ENCODE results near the gene VPREB3. TPM values are rescaled to one million over a fixed set of nuclear protein-coding genes. Genes with fewer than 3 reads are reported as not detected.

The VPREB3 gene
- total and polyA plus RNA-seq, 10 of the 15 experiments (the other 5 are each of a cell fraction or from before 2014, with no cell fraction given): 0.75 to 79.5 (median 23.8) TPM

DNA sequence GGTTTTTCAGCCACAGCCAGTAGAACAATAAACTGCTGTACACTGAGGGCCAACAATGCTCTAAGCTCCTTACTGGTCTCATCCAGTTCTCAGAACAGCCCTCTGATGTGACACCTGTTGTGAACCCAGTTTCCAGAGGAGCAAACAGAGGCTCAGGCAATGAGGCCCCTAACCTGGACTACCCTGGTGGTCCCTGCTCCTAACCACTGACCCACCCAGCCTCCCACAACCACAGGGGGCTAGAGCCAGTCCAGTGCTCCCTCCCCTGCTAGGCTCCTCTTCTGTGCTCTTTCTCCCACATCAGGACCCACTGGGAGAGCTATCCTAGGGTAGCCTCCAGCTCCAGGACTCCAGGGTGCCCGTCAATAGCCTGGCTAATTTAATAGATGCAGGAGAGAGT lies 28.5 kb upstream of the VPREB3 start:
- H3K27ac ChIP-seq (ENCODE audit: control insufficient read depth, insufficient read depth): no peak overlapping the region
- intact Hi-C loops (cut with micrococcal nuclease; ENCODE audit: unreplicated experiment) (no loop called here), in situ Hi-C loops (cut with MboI) (no loop called here)
- no peak for TF ChIP-seq YBX1 (IDR thresholded peaks at IDR 0.05)
- TF ChIP-seq KLF5 (IDR thresholded peaks at IDR 0.05; ENCODE audit: partially characterized antibody): no peak
- no peak for TF ChIP-seq RAD51 (IDR thresholded peaks at IDR 0.05)
- no peak for TF ChIP-seq BRCA1 (IDR thresholded peaks at IDR 0.05; ENCODE audit: low read depth, low read length)
- no peak for TF ChIP-seq CBFB (IDR thresholded peaks at IDR 0.05; ENCODE audit: low read depth)
- no peak for TF ChIP-seq TARDBP (IDR thresholded peaks at IDR 0.05; ENCODE audit: borderline replicate concordance)
- TF ChIP-seq JUNB (IDR thresholded peaks at IDR 0.05): no peak
- TF ChIP-seq CEBPB (IDR thresholded peaks at IDR 0.05; ENCODE audit: borderline replicate concordance in 1 of 2, low read depth in 2 of 2, low read length in 2 of 2): no peak
- TF ChIP-seq, protein P1, sequence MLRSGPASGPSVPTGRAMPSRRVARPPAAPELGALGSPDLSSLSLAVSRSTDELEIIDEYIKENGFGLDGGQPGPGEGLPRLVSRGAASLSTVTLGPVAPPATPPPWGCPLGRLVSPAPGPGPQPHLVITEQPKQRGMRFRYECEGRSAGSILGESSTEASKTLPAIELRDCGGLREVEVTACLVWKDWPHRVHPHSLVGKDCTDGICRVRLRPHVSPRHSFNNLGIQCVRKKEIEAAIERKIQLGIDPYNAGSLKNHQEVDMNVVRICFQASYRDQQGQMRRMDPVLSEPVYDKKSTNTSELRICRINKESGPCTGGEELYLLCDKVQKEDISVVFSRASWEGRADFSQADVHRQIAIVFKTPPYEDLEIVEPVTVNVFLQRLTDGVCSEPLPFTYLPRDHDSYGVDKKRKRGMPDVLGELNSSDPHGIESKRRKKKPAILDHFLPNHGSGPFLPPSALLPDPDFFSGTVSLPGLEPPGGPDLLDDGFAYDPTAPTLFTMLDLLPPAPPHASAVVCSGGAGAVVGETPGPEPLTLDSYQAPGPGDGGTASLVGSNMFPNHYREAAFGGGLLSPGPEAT (IDR thresholded peaks at IDR 0.05; ENCODE audit: low read depth): no peak
- no peak for TF ChIP-seq HDGF (IDR thresholded peaks at IDR 0.05)
- TF ChIP-seq, protein P2, sequence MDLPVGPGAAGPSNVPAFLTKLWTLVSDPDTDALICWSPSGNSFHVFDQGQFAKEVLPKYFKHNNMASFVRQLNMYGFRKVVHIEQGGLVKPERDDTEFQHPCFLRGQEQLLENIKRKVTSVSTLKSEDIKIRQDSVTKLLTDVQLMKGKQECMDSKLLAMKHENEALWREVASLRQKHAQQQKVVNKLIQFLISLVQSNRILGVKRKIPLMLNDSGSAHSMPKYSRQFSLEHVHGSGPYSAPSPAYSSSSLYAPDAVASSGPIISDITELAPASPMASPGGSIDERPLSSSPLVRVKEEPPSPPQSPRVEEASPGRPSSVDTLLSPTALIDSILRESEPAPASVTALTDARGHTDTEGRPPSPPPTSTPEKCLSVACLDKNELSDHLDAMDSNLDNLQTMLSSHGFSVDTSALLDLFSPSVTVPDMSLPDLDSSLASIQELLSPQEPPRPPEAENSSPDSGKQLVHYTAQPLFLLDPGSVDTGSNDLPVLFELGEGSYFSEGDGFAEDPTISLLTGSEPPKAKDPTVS (IDR thresholded peaks at IDR 0.05; ENCODE audit: low read depth, low read length): no peak
- TF ChIP-seq HCFC1 (IDR thresholded peaks at IDR 0.05; ENCODE audit: low read length): no peak
- no peak for TF ChIP-seq STAT1 (conservative IDR thresholded peaks at IDR 0.05)
- no peak overlapping the region for H3K4me3 ChIP-seq
- 31% methylated on average over 1 of the region's 1 CpG for WGBS (ENCODE audit: insufficient coverage, insufficient replicate concordance, low lambda C conversion rate, missing lambda C conversion rate)
- 0 out of 2 replicates have a peak, but pooled peaks cover under 1% of the 10 kb centered on the region for H4K20me1 ChIP-seq (ENCODE audit: control insufficient read depth, insufficient read depth)
- SMC1A ChIA-PET (ENCODE audit: uncharacterized antibody, unreplicated experiment): no interaction called here
- no peaks in the 10 kb centered on the region for H3K36me3 ChIP-seq (ENCODE audit: control insufficient read depth in 2 of 2, insufficient read depth in 2 of 2, low read length in 1 of 2)
- peaks cover 0 to 2% of the 10 kb centered on the region in 2 experiments; a peak in 1 of 4 replicates for H3K27me3 ChIP-seq (replicated peaks in 1 of 2; ENCODE audit: control insufficient read depth in 2 of 2, insufficient read depth in 2 of 2, low read length in 1 of 2)
- peaks cover 5% of the 10 kb centered on the region for H3K4me1 ChIP-seq (ENCODE audit: control insufficient read depth, insufficient read depth, low read length)
- DNase-seq (ENCODE audit: low read depth, low spot score) (no peak), ATAC-seq (no peak), FAIRE-seq (no peak)
- CTCF ChIA-PET: no interaction called here
- no TSS peak for BruUV-seq (replicated peaks)
- no peaks in the 10 kb centered on the region for H3K9me3 ChIP-seq (replicated peaks; ENCODE audit: control insufficient read depth, insufficient read depth, low read length)
- no peak overlapping the region for H2AFZ ChIP-seq (ENCODE audit: control insufficient read depth, low read depth, low read length)
- no peak overlapping the region for H3K4me2 ChIP-seq (ENCODE audit: control insufficient read depth, insufficient read depth)
- H3K9ac ChIP-seq (ENCODE audit: control insufficient read depth, insufficient read depth, low read length): no peak overlapping the region
- RAD21 ChIA-PET (ENCODE audit: unreplicated experiment): no interaction called here
- POLR2A ChIA-PET: no interaction called here
- peaks cover 7% of the 10 kb centered on the region for H3K79me2 ChIP-seq (ENCODE audit: control insufficient read depth, insufficient read depth, low read length)

All from GM12878 (cell line).